ACC112 (cell line): ENCODE results near the gene TTC39C.

Experiments
- H2AFZ ChIP-seq: fragments of 200-600 bp; sonication (generic); one replicate; pipeline ENCODE4 v1.6.0; 2017; ENCODE audit warnings: antibody characterized with exemption, low read length; ENCODE audit not compliant: unreplicated experiment
- H3K27ac ChIP-seq: fragments of 200-600 bp; sonication (generic); 2 replicates; pipeline ENCODE4 v1.5.1; 2014; ENCODE audit warnings: low read depth, mild to moderate bottlenecking, antibody characterized with exemption, low read length, moderate library complexity
- H3K27me3 ChIP-seq: fragments of 200-600 bp; sonication (generic); 2 replicates; pipeline ENCODE4 v1.6.1; 2014; ENCODE audit warnings: mild to moderate bottlenecking, antibody characterized with exemption, low read length, moderate library complexity, mixed read lengths; ENCODE audit not compliant: insufficient read depth
- H3K36me3 ChIP-seq: fragments of 200-600 bp; sonication (generic); 2 replicates; pipeline ENCODE4 v1.6.1; 2016; ENCODE audit warnings: mild to moderate bottlenecking, antibody characterized with exemption, low read length, moderate library complexity, mixed read lengths; ENCODE audit not compliant: insufficient read depth
- H3K4me1 ChIP-seq: fragments of 200-600 bp; sonication (generic); one replicate; pipeline ENCODE4 v1.6.1; 2016; ENCODE audit warnings: low read length, mixed read lengths; ENCODE audit not compliant: insufficient read depth, unreplicated experiment, control insufficient read depth
- H3K4me3 ChIP-seq: fragments of 200-600 bp; sonication (generic); 2 replicates; pipeline ENCODE4 v1.5.1; 2014; ENCODE audit warnings: mild to moderate bottlenecking, low read depth, low read length
- H3K79me2 ChIP-seq: fragments of 200-600 bp; sonication (generic); one replicate; pipeline ENCODE4 v1.6.0; 2016; ENCODE audit warnings: low read length; ENCODE audit not compliant: control insufficient read depth, unreplicated experiment, insufficient read depth

The TTC39C gene

DNA sequence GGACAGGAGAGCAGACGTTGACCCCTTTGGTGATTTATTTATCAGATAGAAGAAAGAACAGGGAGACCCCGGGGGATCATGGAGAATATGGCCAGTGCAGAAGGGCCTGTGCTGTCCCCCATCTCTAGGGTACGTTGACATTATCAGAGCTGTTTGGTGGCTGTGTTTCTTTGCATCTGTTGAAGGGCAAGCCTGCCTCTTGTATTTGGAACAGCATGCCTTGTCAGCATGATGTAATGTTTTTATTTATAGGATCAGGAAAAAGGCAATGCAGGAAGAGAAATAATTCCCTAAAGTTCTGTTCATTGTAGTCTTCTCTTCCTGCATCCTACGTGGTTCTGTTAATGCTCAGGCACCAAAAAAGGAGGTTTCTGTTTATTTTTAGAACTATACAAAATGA, 74.5 kb downstream of the TTC39C start:
- no peak overlapping the region for H3K27ac ChIP-seq
- no peaks in the 10 kb centered on the region for H3K79me2 ChIP-seq
- H2AFZ ChIP-seq, result no peak overlapping the region
- no peaks in the 10 kb centered on the region for H3K4me1 ChIP-seq
- H3K27me3 ChIP-seq, result no peaks in the 10 kb centered on the region
- H3K36me3 ChIP-seq, result no peaks in the 10 kb centered on the region
- H3K4me3 ChIP-seq, result no peak overlapping the region

DNA sequence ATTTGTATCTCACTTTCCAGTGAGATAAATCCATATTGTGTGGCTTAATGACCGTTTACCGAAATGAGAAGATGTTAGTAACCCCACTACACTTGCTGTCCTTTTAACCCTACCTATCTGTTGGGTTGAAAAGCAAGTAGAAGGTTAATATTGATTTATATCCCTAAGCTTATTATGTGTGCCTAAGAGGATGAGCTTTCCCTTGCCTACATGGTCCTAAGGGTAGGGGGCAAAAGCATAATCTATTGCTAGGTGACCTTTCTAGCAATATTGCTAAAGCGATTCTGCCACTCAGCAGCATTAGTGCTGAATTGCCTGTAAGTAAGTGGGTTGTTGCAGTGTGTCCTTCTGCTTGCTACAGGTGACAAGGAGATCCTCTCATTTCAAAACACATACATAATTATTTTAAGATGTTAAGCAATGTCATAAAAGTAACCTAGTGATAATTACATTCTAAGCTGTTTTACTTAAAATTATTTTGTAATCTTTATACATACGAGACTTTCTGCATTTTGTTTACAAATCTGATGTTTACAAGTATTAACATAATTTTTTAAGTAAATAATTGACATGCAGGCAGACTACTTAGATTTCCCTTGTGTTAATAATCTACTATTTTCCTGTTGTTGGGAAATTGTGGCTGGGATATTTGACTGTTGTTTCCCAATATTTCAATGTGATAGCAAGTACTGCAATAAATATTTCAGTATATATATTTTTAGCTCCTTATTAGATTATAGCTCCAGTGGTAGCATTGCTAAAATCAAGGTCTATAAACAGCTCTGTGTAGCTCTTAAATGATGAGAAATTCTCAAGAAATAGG, 75.2 kb downstream of the TTC39C start:
- no peaks in the 10 kb centered on the region for H3K79me2 ChIP-seq
- no peaks in the 10 kb centered on the region for H3K4me1 ChIP-seq
- H3K4me3 ChIP-seq, result no peak overlapping the region
- H3K27me3 ChIP-seq, result no peaks in the 10 kb centered on the region
- no peaks in the 10 kb centered on the region for H3K36me3 ChIP-seq
- H3K27ac ChIP-seq, result no peak overlapping the region
- no peak overlapping the region for H2AFZ ChIP-seq

DNA sequence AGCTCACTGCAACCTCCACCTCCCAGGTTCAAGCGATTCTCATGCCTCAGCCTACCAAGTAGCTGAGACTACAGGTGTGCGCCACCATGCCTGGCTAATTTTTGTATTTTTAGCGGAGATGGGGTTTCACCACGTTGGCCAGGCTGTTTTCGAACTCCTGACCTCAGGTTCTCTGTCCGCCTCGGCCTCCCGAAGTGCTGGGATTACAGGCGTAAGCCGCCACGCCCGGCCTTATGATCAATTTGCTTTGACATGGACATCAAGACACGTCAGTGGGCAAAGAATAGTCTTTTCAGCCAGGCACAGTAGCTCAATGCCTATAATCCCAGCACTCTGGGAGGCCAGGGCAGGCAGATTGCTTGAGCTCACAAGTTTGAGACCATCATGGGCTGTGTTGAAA, 76.3 kb downstream of the TTC39C start:
- no peak overlapping the region for H2AFZ ChIP-seq
- H3K27ac ChIP-seq, result no peak overlapping the region
- no peaks in the 10 kb centered on the region for H3K4me1 ChIP-seq
- no peak overlapping the region for H3K4me3 ChIP-seq
- peaks cover 3% of the 10 kb centered on the region; the same call in 1 of the 2 replicates for H3K36me3 ChIP-seq
- H3K79me2 ChIP-seq, result no peaks in the 10 kb centered on the region
- H3K27me3 ChIP-seq, result no peaks in the 10 kb centered on the region

DNA sequence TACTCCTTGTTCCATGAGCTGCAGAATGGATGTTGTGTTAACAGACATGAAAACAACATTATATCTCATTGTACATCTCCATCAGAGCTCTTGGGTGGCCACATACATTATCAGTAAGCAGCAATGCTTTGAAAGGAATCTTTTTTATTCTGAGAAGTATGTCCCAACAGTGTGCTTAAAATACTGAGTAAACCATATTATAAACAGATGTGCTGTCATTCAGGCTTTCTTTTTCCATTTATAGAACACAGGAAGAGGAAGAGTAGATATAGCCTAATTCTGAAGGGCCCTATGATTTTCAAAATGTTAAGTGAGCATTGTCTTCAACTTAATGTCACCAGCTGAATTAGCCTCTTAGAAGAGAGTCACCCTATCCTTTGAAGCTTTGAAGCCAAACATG, 80.0 kb downstream of the TTC39C start:
- no peak overlapping the region for H2AFZ ChIP-seq

DNA sequence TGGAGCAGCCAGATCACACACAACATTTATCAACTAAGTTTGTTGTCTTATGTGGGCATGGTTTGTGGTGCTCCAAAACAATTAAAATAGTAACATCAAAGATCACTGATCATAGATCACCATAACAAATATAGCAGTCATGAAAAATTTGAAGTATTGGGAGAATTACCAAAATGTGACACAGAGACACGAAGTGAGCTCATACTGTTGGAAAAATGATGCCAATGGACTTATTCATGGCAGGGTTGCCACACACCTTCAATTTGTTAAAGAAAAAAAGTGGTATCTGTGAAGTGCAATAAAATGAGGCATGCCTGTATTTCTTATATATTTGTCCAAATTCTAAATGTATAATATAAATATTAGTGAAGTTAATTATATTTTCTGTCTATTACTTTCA, 81.4 kb downstream of the TTC39C start:
- no peak overlapping the region for H3K4me3 ChIP-seq
- no peak overlapping the region for H2AFZ ChIP-seq
- H3K36me3 ChIP-seq, result peaks cover 14% of the 10 kb centered on the region
- no peaks in the 10 kb centered on the region for H3K79me2 ChIP-seq
- H3K27me3 ChIP-seq, result no peaks in the 10 kb centered on the region
- no peak overlapping the region for H3K27ac ChIP-seq
- no peaks in the 10 kb centered on the region for H3K4me1 ChIP-seq

More for the DNA sequence above, 80.0 kb downstream of the TTC39C start:
- Histone ChIP-seq H3K27ac (no peak overlapping the region), H3K79me2 (no peaks in the 10 kb centered on the region), H3K4me3 (no peak overlapping the region), H3K36me3 (peaks cover 14% of the 10 kb centered on the region), H3K4me1 (no peaks in the 10 kb centered on the region), H3K27me3 (no peaks in the 10 kb centered on the region)

DNA sequence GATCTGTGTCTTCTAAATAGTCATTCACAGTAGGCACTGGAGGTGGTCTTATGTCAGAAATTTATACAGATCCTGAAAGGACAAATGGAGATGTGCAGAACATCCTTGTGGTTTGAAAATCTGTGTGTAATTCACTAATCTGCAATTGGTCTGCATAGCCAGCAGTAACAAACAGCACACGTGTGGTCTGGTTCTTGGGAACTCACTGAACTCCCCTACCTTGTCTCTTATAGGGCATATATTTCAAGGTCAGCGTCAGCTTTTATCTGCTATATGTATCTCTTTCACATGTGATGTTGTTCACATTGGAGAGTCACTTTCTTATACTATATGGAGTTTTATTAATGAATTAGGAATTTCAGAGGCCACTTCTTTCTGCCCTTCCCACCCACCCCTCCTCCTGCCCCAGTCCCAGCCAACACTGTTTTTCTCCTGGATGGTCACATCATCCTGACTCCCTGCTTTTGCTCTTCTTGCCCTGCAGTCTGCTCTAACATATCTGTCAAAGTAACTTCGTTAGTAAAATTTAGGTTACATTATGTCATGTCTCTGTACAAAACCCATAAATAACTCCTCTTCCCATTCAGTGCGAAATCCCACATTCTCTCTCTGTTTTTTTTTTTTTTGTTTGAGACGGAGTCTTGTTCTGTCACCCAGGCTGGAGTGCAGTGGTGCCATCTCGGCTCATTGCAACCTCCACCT, 88.9 kb downstream of the TTC39C start:
- Histone ChIP-seq H3K79me2 (no peaks in the 10 kb centered on the region), H3K4me1 (no peaks in the 10 kb centered on the region), H3K36me3 (no peaks in the 10 kb centered on the region), H3K27me3 (no peaks in the 10 kb centered on the region), H3K4me3 (no peak overlapping the region), H3K27ac (no peak overlapping the region), H2AFZ (no peak overlapping the region)

DNA sequence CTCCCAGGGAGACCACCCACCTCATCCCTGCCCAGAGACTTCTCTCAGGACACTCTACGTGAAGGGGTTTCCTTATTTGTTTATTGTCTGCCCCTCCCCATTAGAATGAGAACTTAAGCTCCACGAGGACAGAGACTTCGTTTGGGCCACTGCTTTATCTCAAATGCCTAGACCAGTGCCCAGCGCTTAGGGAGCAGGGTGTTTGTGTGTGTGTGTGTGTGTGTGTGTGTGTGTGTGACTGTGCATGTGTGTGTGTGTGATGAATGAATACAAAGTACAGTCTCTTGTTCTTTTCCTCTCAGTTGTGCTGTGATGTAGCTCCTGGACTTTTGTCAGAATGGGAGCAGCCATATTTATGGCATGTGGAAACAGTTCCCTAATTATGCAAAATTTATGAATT, 89.9 kb downstream of the TTC39C start:
- Histone ChIP-seq H2AFZ (no peak overlapping the region), H3K4me3 (no peak overlapping the region), H3K27me3 (no peaks in the 10 kb centered on the region), H3K79me2 (no peaks in the 10 kb centered on the region), H3K36me3 (no peaks in the 10 kb centered on the region), H3K4me1 (no peaks in the 10 kb centered on the region), H3K27ac (no peak overlapping the region)

DNA sequence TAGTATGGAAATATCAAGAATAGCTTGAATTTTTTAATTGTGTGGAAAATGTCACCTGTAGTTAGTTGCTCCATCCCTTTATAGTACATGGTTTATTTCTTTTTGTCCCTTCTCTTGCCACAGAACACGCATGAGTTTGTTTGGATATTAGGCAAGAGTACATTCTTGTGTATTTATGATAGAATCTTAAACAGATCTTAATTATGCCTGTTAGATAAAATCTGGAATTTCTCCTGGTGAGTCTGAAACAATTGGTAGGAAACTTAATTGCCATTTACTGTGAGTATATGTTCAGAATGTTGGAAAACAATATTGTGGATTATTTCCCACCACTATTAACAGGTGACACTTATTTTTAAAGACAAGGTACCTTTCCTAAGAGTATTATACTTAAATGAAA, 94.1 kb downstream of the TTC39C start:
- H3K36me3 ChIP-seq, result no peaks in the 10 kb centered on the region
- H2AFZ ChIP-seq, result no peak overlapping the region
- H3K27me3 ChIP-seq, result no peaks in the 10 kb centered on the region
- no peaks in the 10 kb centered on the region for H3K79me2 ChIP-seq
- peaks cover 14% of the 10 kb centered on the region for H3K4me1 ChIP-seq
- no peak overlapping the region for H3K27ac ChIP-seq
- no peak overlapping the region for H3K4me3 ChIP-seq

DNA sequence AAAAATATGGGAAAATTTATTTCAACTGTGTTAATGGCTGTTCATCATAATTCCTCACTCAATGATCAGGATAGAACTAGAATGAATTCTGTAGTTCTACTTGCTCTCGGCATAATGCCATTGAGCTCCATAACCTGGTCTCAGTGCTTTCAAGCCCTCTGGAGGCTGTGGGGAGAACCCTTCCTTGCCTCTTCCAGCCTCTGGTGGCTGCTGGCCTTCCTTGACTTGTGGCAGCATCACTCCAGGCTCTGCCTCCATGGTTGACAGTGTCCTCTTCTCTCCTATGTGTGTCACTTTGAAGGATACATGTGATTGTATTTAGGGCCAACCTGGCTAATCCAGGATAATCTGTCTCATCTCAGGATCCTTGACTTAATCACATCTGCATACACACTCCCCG, 97.4 kb downstream of the TTC39C start:
- Histone ChIP-seq H3K36me3 (no peaks in the 10 kb centered on the region), H3K4me3 (no peak overlapping the region), H2AFZ (no peak overlapping the region), H3K27ac (no peak overlapping the region), H3K27me3 (no peaks in the 10 kb centered on the region), H3K4me1 (peaks cover 14% of the 10 kb centered on the region), H3K79me2 (no peaks in the 10 kb centered on the region)

DNA sequence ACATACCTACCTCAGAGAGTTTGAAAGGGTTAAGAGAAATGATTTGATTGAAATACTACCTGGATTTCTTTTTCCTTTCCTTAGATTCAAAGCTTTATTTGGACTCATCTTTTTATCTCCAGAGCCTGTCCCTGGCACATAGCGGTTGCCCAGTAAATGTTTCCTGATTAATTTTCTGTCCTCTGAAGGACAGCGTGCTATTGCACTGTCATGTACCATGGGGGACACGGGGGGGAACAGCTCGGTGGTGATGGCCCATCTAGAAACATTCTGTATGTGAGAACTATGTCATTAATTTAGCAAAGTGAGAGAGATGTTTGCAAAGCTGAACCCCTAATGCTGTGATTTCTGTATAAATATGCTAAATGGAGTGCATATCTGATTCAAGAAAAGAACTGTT, 97.9 kb downstream of the TTC39C start:
- H2AFZ ChIP-seq, result no peak overlapping the region
- H3K27ac ChIP-seq, result no peak overlapping the region
- no peaks in the 10 kb centered on the region for H3K36me3 ChIP-seq
- H3K4me3 ChIP-seq, result no peak overlapping the region
- no peaks in the 10 kb centered on the region for H3K79me2 ChIP-seq
- peaks cover 14% of the 10 kb centered on the region for H3K4me1 ChIP-seq
- no peaks in the 10 kb centered on the region for H3K27me3 ChIP-seq
